ENCODE results near the gene C13orf46. TPM values are rescaled to one million over a fixed set of nuclear protein-coding genes. Genes with fewer than 3 reads are reported as not detected.

Gene C13orf46
- total and polyA plus RNA-seq, 2 donors (not counting 1 experiment from before 2014, with no cell fraction given): 1.4 to 4.8 TPM

DNA sequence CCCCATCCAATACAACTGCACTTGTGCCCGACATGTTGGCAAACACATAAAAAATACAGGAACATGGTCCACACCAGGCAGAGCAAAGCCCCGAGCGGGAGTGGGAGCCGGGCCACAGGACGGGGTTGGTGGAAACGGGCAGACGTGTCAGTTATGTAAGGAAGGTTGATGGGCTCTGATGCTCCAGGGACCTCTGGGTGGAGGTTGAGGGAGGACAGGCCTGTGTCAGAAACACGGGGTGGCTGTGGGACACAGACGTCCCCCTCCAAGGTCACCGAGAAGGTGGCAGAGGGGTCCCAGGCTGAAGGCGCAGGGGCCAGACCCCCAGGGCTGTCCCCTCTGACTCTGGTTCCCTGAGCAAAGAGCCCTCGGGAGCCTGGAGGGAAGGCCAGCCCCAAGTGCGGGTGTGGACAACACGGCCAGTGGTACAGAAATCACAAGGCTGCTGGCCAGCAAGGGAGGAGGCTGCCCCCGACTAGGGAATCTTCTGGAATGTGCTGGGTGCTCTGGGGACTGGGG lies 31.4 kb upstream of the C13orf46 start:
- peaks cover 24% of the 10 kb centered on the region for H4K20me1 ChIP-seq (ENCODE audit: control insufficient read depth, insufficient read depth, low read length, poor library complexity, severe bottlenecking)
- H2AFZ ChIP-seq (ENCODE audit: insufficient read depth, low read depth, low read length, poor library complexity, severe bottlenecking): no peak overlapping the region
- intact Hi-C loops (cut with micrococcal nuclease): no loop called here
- Mint-ChIP-seq H3K27ac (no peak overlapping the region), H3K4me1 (no peaks in the 10 kb centered on the region), H3K27me3 (no peaks in the 10 kb centered on the region), H3K4me3 (no peak overlapping the region), H3K9me3 (ENCODE audit: insufficient read depth) (no peaks in the 10 kb centered on the region)
- no peaks in the 10 kb centered on the region for H3K79me2 ChIP-seq (ENCODE audit: control insufficient read depth, insufficient read depth, low read length)
- ChIA-PET POLR2A (no interaction called here), CTCF (no interaction called here)
- no peak overlapping the region for H3K4me3 ChIP-seq (ENCODE audit: control extremely low read depth in 1 of 5, extremely low read depth in 1 of 5, insufficient read depth in 1 of 5, low read depth in 2 of 5, low read length in 4 of 5)
- H3K9me3 ChIP-seq (ENCODE audit: control extremely low read depth in 1 of 3, control insufficient read depth in 2 of 3, insufficient read depth in 1 of 3, low read length in 2 of 3): no peaks in the 10 kb centered on the region
- H3K9ac ChIP-seq (ENCODE audit: low read length): no peak overlapping the region
- no peak overlapping the region for H3K4me2 ChIP-seq (replicated peaks; ENCODE audit: low read depth, low read length, poor library complexity, severe bottlenecking)
- H3K4me1 ChIP-seq (ENCODE audit: control insufficient read depth in 2 of 2, insufficient read depth in 2 of 2, low read length in 2 of 2): no peaks in the 10 kb centered on the region
- WGBS (ENCODE audit: insufficient coverage): 92% methylated on average over 14 of the region's 15 CpGs
- TF ChIP-seq, protein P1, sequence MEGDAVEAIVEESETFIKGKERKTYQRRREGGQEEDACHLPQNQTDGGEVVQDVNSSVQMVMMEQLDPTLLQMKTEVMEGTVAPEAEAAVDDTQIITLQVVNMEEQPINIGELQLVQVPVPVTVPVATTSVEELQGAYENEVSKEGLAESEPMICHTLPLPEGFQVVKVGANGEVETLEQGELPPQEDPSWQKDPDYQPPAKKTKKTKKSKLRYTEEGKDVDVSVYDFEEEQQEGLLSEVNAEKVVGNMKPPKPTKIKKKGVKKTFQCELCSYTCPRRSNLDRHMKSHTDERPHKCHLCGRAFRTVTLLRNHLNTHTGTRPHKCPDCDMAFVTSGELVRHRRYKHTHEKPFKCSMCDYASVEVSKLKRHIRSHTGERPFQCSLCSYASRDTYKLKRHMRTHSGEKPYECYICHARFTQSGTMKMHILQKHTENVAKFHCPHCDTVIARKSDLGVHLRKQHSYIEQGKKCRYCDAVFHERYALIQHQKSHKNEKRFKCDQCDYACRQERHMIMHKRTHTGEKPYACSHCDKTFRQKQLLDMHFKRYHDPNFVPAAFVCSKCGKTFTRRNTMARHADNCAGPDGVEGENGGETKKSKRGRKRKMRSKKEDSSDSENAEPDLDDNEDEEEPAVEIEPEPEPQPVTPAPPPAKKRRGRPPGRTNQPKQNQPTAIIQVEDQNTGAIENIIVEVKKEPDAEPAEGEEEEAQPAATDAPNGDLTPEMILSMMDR (IDR thresholded peaks at IDR 0.05): no peak
- TF ChIP-seq EZH2 (IDR thresholded peaks at IDR 0.05; ENCODE audit: borderline replicate concordance, insufficient read depth, low read depth, low read length, poor library complexity, severe bottlenecking): no peak
- H3K27ac ChIP-seq (ENCODE audit: low read length in 2 of 2): no peak overlapping the region
- H3K36me3 ChIP-seq (replicated peaks in 1 of 2; ENCODE audit: control extremely low read depth in 1 of 2, control insufficient read depth in 1 of 2, extremely low read depth in 1 of 2, insufficient read depth in 2 of 2, low read length in 1 of 2): peaks cover 0 to 39% of the 10 kb centered on the region in 2 experiments
- H3K27me3 ChIP-seq (replicated peaks in 1 of 4; ENCODE audit: control extremely low read depth in 1 of 4, control insufficient read depth in 3 of 4, insufficient read depth in 4 of 4, low read length in 3 of 4): no peaks in the 10 kb centered on the region
- no peak for DNase-seq
- ATAC-seq (ENCODE audit: low read depth): no peak

GRCh38 chr13:114004420-114005205 lies 30.7 kb upstream of the C13orf46 start:
- H3K4me1 ChIP-seq (ENCODE audit: control insufficient read depth in 2 of 2, insufficient read depth in 2 of 2, low read length in 2 of 2): no peaks in the 10 kb centered on the region
- H3K4me2 ChIP-seq (replicated peaks; ENCODE audit: low read depth, low read length, poor library complexity, severe bottlenecking): no peak overlapping the region
- DNase-seq (no peak), ATAC-seq (ENCODE audit: low read depth) (no peak)
- Mint-ChIP-seq H3K27me3 (no peaks in the 10 kb centered on the region), H3K9me3 (ENCODE audit: insufficient read depth) (no peaks in the 10 kb centered on the region), H3K27ac (no peak overlapping the region), H3K4me1 (no peaks in the 10 kb centered on the region), H3K4me3 (no peak overlapping the region)
- intact Hi-C loops (cut with micrococcal nuclease): no loop called here
- WGBS (ENCODE audit: insufficient coverage): 94% methylated on average over 38 of the region's 41 CpGs
- peaks cover 0 to 37% of the 10 kb centered on the region in 2 experiments for H3K36me3 ChIP-seq (replicated peaks in 1 of 2; ENCODE audit: control extremely low read depth in 1 of 2, control insufficient read depth in 1 of 2, extremely low read depth in 1 of 2, insufficient read depth in 2 of 2, low read length in 1 of 2)
- TF ChIP-seq, protein P1 (IDR thresholded peaks at IDR 0.05): no peak
- no peak for TF ChIP-seq EZH2 (IDR thresholded peaks at IDR 0.05; ENCODE audit: borderline replicate concordance, insufficient read depth, low read depth, low read length, poor library complexity, severe bottlenecking)
- H3K27me3 ChIP-seq (replicated peaks in 1 of 4; ENCODE audit: control extremely low read depth in 1 of 4, control insufficient read depth in 3 of 4, insufficient read depth in 4 of 4, low read length in 3 of 4): no peaks in the 10 kb centered on the region
- H3K9me3 ChIP-seq (ENCODE audit: control extremely low read depth in 1 of 3, control insufficient read depth in 2 of 3, insufficient read depth in 1 of 3, low read length in 2 of 3): no peaks in the 10 kb centered on the region
- no peaks in the 10 kb centered on the region for H3K79me2 ChIP-seq (ENCODE audit: control insufficient read depth, insufficient read depth, low read length)
- no peak overlapping the region for H3K4me3 ChIP-seq (ENCODE audit: control extremely low read depth in 1 of 5, extremely low read depth in 1 of 5, insufficient read depth in 1 of 5, low read depth in 2 of 5, low read length in 4 of 5)
- CTCF ChIA-PET: no interaction called here
- no peak overlapping the region for H3K9ac ChIP-seq (ENCODE audit: low read length)
- no peak overlapping the region for H2AFZ ChIP-seq (ENCODE audit: insufficient read depth, low read depth, low read length, poor library complexity, severe bottlenecking)
- POLR2A ChIA-PET: no interaction called here
- H3K27ac ChIP-seq (ENCODE audit: low read length in 2 of 2): no peak overlapping the region
- peaks cover 22% of the 10 kb centered on the region for H4K20me1 ChIP-seq (ENCODE audit: control insufficient read depth, insufficient read depth, low read length, poor library complexity, severe bottlenecking)

Data from B cell (primary cell).